D721Med (cell line): ENCODE data around the gene GLDC.

Experiments used
- DNase-seq: peaks from one replicate; pipeline ENCODE4 v3.0.0; 2011; ENCODE audit warnings: low spot score; ENCODE audit not compliant: insufficient read length
- FAIRE-seq: peaks from 2 replicates; lab custom pipeline; 2011; peaks lifted over from hg19 to GRCh38; lab: Jason Lieb, UNC
- TF ChIP-seq, protein P1 (sequence below): IDR thresholded peaks from 2 replicates; pipeline ENCODE4 v1.5.1; 2012; ENCODE audit warnings: mild to moderate bottlenecking, control low read depth; ENCODE audit not compliant: insufficient read depth; ENCODE audit errors: missing control alignments

GLDC gene

DNA sequence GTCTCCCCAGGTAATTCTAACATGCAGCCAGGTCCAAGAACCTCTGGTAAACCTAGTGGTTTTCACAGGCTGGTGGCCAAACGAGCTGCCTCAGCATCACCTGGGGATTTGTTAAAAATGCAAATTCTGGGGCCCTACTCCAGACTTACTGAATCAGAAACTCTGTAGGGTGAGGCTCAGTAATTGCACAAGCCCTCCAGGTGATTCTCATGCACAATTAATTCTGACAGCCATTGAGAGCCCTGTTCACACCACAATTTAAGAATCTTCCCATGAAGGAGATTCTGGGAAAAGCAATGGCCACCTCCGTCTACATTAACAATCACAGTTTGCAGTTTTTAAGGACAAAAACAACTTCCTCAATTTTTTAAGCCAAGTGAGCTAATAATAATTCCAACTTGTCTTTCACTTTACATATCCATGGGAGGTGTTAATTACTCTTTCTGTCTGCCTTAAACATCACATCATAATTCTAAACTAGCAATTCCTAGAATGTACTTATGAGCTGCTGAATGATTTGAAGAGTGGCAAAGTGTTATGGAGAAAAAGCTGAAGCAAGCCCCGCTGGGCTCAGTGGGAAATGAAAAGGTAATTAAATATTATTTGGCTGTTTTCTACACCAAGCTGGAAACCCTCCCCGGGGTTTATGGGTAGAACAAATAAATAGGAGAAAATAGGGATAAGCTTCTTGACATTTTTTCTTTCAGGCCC lies 70.0 kb downstream of the GLDC start:
- no peak for FAIRE-seq
- no peak for DNase-seq
- TF ChIP-seq, protein P1, sequence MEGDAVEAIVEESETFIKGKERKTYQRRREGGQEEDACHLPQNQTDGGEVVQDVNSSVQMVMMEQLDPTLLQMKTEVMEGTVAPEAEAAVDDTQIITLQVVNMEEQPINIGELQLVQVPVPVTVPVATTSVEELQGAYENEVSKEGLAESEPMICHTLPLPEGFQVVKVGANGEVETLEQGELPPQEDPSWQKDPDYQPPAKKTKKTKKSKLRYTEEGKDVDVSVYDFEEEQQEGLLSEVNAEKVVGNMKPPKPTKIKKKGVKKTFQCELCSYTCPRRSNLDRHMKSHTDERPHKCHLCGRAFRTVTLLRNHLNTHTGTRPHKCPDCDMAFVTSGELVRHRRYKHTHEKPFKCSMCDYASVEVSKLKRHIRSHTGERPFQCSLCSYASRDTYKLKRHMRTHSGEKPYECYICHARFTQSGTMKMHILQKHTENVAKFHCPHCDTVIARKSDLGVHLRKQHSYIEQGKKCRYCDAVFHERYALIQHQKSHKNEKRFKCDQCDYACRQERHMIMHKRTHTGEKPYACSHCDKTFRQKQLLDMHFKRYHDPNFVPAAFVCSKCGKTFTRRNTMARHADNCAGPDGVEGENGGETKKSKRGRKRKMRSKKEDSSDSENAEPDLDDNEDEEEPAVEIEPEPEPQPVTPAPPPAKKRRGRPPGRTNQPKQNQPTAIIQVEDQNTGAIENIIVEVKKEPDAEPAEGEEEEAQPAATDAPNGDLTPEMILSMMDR = no peak

DNA sequence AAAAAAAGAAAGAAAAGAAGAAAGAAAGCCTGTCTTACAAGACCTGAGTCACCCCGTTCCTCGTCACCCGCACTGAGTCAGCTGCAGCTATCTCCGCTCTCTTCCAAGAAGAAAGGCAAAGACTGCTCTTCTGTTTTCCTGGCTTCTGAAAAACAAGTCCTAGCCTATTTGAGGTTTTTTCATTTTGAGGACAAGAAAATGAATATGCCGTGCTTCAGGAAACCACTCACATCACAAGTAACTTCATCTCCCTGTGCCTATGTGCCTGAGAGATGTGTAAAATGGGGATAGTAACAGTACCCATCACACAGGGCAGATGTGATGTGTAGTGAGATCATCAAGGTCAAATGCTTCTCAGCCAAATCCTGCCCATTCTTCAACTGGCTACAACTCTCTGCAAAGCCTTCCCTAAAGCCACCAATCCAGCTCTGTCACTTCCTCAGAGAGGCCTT lies 78.4 kb downstream of the GLDC start:
- FAIRE-seq = no peak
- TF ChIP-seq, protein P1 = no peak
- DNase-seq = no peak

DNA sequence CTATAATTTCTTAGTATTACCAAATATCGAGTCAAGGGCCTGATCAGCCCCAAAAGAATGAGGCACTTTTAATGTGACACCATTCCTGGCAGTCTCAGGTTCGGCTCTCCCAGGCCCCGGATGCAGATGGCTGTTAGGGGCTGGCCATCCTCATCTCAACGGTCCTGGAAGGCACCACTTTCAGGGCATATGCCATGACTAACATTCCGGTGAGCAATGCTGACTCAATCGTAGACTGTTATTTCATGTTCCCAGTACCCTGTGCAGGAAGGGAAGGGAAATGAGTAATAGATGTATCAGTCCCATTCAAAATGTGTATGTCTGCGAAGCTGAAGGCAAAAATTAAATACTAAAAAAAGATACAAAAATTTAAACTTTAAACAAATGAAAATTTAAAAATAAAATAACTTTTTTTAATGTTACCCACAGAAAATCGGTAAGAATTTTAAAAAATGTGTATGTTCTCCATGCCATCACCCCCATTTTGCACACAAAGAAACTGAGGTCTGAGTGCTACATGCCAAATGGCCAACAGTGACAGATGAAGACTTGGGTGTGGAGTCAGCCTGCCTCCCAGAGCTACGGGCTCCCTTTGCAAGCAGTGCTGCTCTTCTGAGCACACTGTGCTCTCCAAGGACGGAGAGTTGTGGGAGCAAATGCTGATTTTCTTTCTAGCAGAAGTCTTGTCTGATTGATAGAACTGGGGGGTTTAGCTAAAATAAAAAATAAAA lies 79.0 kb downstream of the GLDC start:
- DNase-seq = no peak
- FAIRE-seq = no peak
- TF ChIP-seq, protein P1 = no peak

DNA sequence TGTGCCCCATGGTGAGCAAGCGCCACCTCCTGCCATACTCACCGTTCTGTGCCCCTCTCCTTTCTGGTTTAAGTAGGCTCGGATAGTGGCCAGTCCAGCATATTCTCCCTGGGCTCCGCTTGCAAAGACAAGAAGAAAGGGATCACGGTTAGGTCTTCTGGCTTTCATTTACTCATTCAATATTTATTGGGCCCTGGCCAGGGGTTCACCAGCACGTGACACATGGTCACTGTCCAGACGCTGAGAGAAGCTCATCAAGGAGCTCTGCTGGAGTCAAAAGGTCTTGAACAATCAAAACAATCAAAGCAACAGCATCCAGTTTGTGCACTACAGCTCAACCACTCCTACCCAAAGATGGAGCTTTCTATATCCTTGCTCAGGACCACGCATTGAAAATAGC lies 80.2 kb downstream of the GLDC start:
- TF ChIP-seq, protein P1 = no peak
- no peak for FAIRE-seq
- no peak for DNase-seq

DNA sequence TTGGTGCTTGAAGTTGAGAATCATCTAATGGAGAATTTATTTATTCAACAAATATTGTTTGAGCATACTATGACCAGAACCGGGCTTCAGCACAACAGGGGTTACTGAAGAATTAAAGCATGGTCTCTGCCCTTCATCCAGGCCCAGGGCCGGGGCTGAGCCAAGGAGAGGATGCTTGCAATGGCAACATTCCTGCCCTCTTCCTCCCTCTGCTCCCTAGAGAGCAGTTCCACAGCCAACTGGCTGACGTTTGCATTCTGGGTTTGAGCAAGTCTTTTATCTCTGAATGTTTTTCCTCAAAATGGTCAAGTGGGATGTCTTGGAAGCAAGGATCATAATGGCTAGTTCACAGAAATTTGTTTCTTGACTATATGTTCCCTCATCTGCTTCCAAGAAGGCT lies 80.7 kb downstream of the GLDC start:
- DNase-seq (no peak), FAIRE-seq (no peak)
- TF ChIP-seq, protein P1 = no peak

DNA sequence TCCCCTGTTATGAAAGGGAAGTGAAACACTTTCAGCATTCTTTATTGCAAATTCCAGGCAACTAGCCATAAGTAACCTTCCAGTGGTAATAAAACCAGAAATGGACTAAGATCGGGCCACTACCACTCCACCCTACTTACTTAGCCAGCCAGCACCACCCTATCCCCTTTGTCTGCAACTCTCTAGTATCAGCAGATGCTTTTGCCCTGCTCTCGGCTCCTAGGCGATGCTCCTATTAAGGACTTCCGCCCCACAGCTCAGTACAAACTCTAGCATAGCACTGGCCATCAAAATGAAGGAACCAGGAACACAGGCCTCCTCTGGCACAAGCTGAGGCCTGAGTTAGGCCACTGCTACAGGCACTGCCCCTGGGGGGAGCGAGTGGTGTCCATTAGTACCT lies 81.2 kb downstream of the GLDC start:
- DNase-seq (no peak), FAIRE-seq (no peak)
- TF ChIP-seq, protein P1 = no peak
